Measurements from ENCODE around the gene LSAMP. TPM values are rescaled to one million over a fixed set of nuclear protein-coding genes. Genes with fewer than 3 reads are reported as not detected.

The LSAMP gene
- total and polyA plus RNA-seq, 2 of the 4 experiments (the other 2 are of a cell fraction) = 7.9 to 8.0 TPM

GRCh38 chr3:115848641-115849040 is 596.6 kb downstream of the LSAMP start:
- no peak overlapping the region for H3K14ac ChIP-seq (replicated peaks; ENCODE audit: low read depth, low read length)
- in situ Hi-C loops (cut with MboI; ENCODE audit: low sequenced_read_pairs) (no loop called here), intact Hi-C loops (cut with micrococcal nuclease) (no loop called here), dilution Hi-C loops (cut with HindIII; ENCODE audit: low sequenced_read_pairs, unreplicated experiment) (no loop called here)
- H3K9ac ChIP-seq (ENCODE audit: low read depth, low read length) = no peak overlapping the region
- no peaks in the 10 kb centered on the region for H4K20me1 ChIP-seq (ENCODE audit: insufficient read depth, low read length)
- no peak overlapping the region for H2AK9ac ChIP-seq (replicated peaks; ENCODE audit: low read depth, low read length, poor library complexity)
- no peak overlapping the region for H4K91ac ChIP-seq (ENCODE audit: insufficient read depth, low read depth, low read length)
- H3K4ac ChIP-seq (ENCODE audit: low read depth, low read length) = no peak overlapping the region
- no TSS peak for BruUV-seq (replicated peaks)
- 0 out of 2 replicates have a peak, but pooled peaks cover 2% of the 10 kb centered on the region for H3K4me1 ChIP-seq (ENCODE audit: control insufficient read depth, insufficient read depth, low read length)
- no peaks in the 10 kb centered on the region for H3K79me1 ChIP-seq (ENCODE audit: low read depth in 1 of 2, low read length in 2 of 2)
- H4K8ac ChIP-seq (ENCODE audit: low read depth in 2 of 2, low read length in 2 of 2) = no peak overlapping the region
- no peak overlapping the region for H3K23ac ChIP-seq (ENCODE audit: low read depth, low read length)
- no CpG with 5 or more reads among the region's 1 CpG for WGBS, 2 experiments (ENCODE audit: extremely low coverage in 2 of 2, insufficient read length in 1 of 2)
- no peaks in the 10 kb centered on the region for H3K36me3 ChIP-seq (ENCODE audit: control insufficient read depth, insufficient read depth, low read length)
- H2BK5ac ChIP-seq (ENCODE audit: low read depth, low read length, poor library complexity, severe bottlenecking) = no peak overlapping the region
- no peak overlapping the region for H2BK15ac ChIP-seq (ENCODE audit: low read depth, low read length)
- no peak overlapping the region for H3K18ac ChIP-seq (ENCODE audit: low read depth, low read length)
- no peaks in the 10 kb centered on the region for H3K27me3 ChIP-seq (ENCODE audit: control insufficient read depth, insufficient read depth, low read length)
- H3K4me2 ChIP-seq (ENCODE audit: low read depth, low read length) = no peak overlapping the region
- no peak overlapping the region for H4K5ac ChIP-seq (ENCODE audit: low read depth, low read length)
- no peak overlapping the region for H2AFZ ChIP-seq (replicated peaks; ENCODE audit: low read length, poor library complexity)
- no peaks in the 10 kb centered on the region for H3K9me3 ChIP-seq (ENCODE audit: control insufficient read depth, insufficient read depth, low read length)
- no peak for ATAC-seq (ENCODE audit: low read depth)
- no peak overlapping the region for H2BK20ac ChIP-seq (ENCODE audit: low read depth, low read length)
- H2BK120ac ChIP-seq (ENCODE audit: low read depth, low read length) = no peak overlapping the region
- no peak overlapping the region for H2AK5ac ChIP-seq (ENCODE audit: low read depth, low read length)
- no peak for DNase-seq
- H3K9me1 ChIP-seq (ENCODE audit: insufficient read depth, low read length) = no peaks in the 10 kb centered on the region
- H3K56ac ChIP-seq (ENCODE audit: extremely low read depth, insufficient read depth, low read length) = no peak overlapping the region
- POLR2A ChIA-PET (ENCODE audit: unreplicated experiment) = no interaction called here
- H3K27ac ChIP-seq (ENCODE audit: insufficient read depth, low read length) = no peak overlapping the region
- TF ChIP-seq CHD1 (IDR thresholded peaks at IDR 0.05; ENCODE audit: low read depth, low read length) (no peak), RAD21 (IDR thresholded peaks at IDR 0.05; ENCODE audit: low read length) (no peak), POLR2A (IDR thresholded peaks at IDR 0.05; ENCODE audit: low read depth, low read length) (no peak), RCOR1 (IDR thresholded peaks at IDR 0.05; ENCODE audit: insufficient replicate concordance, low read length) (no peak), CTCF (conservative IDR thresholded peaks at IDR 0.05; ENCODE audit: low read depth, low read length) (no peak), FOS (IDR thresholded peaks at IDR 0.05; ENCODE audit: low read depth, low read length) (no peak), ELK1 (IDR thresholded peaks at IDR 0.05; ENCODE audit: borderline replicate concordance, low read depth, low read length) (no peak), MXI1 (IDR thresholded peaks at IDR 0.05; ENCODE audit: borderline replicate concordance, low read depth, low read length) (no peak), MAZ (IDR thresholded peaks at IDR 0.05; ENCODE audit: borderline replicate concordance, low read depth, low read length) (no peak), BHLHE40 (IDR thresholded peaks at IDR 0.05; ENCODE audit: low read depth, low read length) (no peak), CEBPB (IDR thresholded peaks at IDR 0.05; ENCODE audit: low read depth, low read length) (no peak), NFE2L2 (IDR thresholded peaks at IDR 0.05; ENCODE audit: low read depth, low read length) (no peak), RFX5 (IDR thresholded peaks at IDR 0.05; ENCODE audit: low read depth, low read length) (no peak), MAFK (IDR thresholded peaks at IDR 0.05; ENCODE audit: low read depth, low read length) (no peak), SMC3 (IDR thresholded peaks at IDR 0.05; ENCODE audit: low read depth, low read length) (no peak)
- TF ChIP-seq, protein P1, sequence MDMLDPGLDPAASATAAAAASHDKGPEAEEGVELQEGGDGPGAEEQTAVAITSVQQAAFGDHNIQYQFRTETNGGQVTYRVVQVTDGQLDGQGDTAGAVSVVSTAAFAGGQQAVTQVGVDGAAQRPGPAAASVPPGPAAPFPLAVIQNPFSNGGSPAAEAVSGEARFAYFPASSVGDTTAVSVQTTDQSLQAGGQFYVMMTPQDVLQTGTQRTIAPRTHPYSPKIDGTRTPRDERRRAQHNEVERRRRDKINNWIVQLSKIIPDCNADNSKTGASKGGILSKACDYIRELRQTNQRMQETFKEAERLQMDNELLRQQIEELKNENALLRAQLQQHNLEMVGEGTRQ (IDR thresholded peaks at IDR 0.05; ENCODE audit: low read depth, low read length) = no peak
- CTCF ChIA-PET = interaction anchor here (1.4 kb wide), 1 partner anchor 16 kb away, joined by 3 read pairs; no protein-coding TSS in a partner anchor
- no peak overlapping the region for H3K4me3 ChIP-seq (ENCODE audit: insufficient read depth, low read depth, low read length)
